Measurements from ENCODE around the gene MEGF10.

The MEGF10 gene

DNA sequence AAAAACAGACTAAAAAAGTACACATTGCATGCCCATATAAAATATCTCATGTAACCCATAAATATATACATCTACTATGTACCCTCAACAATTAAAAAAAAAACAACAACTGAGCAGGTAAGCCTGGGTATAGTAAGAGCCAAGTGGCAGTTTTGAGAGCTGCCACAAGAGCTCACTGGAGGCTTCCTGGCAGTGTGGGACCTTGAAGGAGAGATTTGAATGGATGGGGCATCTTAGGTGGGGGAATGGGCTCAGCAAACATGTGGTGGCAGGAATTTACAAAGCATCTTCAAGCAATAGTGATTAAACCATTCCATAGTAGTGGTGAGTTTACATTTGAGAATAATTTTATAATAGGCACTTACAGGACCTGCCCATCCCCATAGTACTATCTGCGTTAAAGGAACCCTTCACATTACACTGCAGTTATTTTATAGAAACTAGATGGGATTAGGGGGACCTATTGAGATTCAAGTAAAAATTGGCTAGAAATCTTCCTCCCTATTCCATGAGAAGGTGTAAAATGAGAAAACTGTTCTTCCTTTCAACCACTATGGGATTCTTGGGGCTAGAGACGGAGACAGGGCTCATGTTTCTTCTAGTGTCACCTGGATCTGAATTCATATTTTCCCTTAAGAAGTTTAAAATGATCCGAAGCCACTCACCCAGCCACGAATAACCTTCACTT is 6.9 kb downstream of the MEGF10 start:
- no peak for DNase-seq
- TF ChIP-seq, protein P1, sequence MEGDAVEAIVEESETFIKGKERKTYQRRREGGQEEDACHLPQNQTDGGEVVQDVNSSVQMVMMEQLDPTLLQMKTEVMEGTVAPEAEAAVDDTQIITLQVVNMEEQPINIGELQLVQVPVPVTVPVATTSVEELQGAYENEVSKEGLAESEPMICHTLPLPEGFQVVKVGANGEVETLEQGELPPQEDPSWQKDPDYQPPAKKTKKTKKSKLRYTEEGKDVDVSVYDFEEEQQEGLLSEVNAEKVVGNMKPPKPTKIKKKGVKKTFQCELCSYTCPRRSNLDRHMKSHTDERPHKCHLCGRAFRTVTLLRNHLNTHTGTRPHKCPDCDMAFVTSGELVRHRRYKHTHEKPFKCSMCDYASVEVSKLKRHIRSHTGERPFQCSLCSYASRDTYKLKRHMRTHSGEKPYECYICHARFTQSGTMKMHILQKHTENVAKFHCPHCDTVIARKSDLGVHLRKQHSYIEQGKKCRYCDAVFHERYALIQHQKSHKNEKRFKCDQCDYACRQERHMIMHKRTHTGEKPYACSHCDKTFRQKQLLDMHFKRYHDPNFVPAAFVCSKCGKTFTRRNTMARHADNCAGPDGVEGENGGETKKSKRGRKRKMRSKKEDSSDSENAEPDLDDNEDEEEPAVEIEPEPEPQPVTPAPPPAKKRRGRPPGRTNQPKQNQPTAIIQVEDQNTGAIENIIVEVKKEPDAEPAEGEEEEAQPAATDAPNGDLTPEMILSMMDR (IDR thresholded peaks at IDR 0.05; ENCODE audit: borderline replicate concordance, extremely low read depth, low read length, poor library complexity, severe bottlenecking), result no peak
- TF ChIP-seq EZH2 (IDR thresholded peaks at IDR 0.05; ENCODE audit: borderline replicate concordance, low read depth, low read length, severe bottlenecking), result no peak
- H3K36me3 ChIP-seq (ENCODE audit: insufficient read depth, low read length), result no peaks in the 10 kb centered on the region
- H3K9me3 ChIP-seq (ENCODE audit: insufficient read depth, low read length, severe bottlenecking), result no peaks in the 10 kb centered on the region
- no peak for ATAC-seq (ENCODE audit: insufficient read depth, low read depth)
- H4K20me1 ChIP-seq (ENCODE audit: insufficient read depth, low read length), result no peaks in the 10 kb centered on the region
- H2AFZ ChIP-seq (ENCODE audit: low read depth, low read length), result no peak overlapping the region
- H3K27ac ChIP-seq (ENCODE audit: low read length), result no peak overlapping the region
- H3K4me2 ChIP-seq (ENCODE audit: insufficient read depth, low read length), result no peak overlapping the region
- no peak overlapping the region for H3K9ac ChIP-seq (ENCODE audit: low read depth, low read length)
- no peaks in the 10 kb centered on the region for H3K79me2 ChIP-seq (ENCODE audit: insufficient read depth, low read length)
- H3K4me3 ChIP-seq (ENCODE audit: low read depth in 1 of 2, low read length in 2 of 2), result no peak overlapping the region
- H3K27me3 ChIP-seq (ENCODE audit: insufficient read depth, low read length, poor library complexity), result no peaks in the 10 kb centered on the region
- H3K4me1 ChIP-seq (ENCODE audit: insufficient read depth, low read length), result no peaks in the 10 kb centered on the region

DNA sequence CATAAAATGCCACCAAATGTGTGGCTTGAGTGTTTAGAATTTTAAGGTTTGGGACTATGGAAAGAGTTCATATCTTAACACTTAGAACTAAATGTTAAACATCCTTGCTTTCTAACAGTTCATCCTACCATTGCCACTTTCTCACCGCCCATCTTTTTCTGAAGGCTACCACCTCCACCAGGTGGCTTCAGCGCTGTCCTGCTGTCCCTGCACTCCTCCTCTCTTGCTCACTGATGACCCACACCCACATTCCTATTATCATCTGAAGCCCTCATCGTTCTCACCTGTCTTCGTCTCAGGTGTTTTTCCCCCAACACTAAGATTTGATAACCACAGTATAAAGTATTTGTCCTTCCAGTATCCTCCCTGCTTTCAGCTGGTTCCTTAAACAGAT is 7.4 kb downstream of the MEGF10 start:
- H3K27me3 ChIP-seq (ENCODE audit: insufficient read depth, low read length, poor library complexity), result no peaks in the 10 kb centered on the region
- no peak overlapping the region for H3K27ac ChIP-seq (ENCODE audit: low read length)
- no peak overlapping the region for H3K9ac ChIP-seq (ENCODE audit: low read depth, low read length)
- no peak overlapping the region for H2AFZ ChIP-seq (ENCODE audit: low read depth, low read length)
- H3K9me3 ChIP-seq (ENCODE audit: insufficient read depth, low read length, severe bottlenecking), result no peaks in the 10 kb centered on the region
- no peak for ATAC-seq (ENCODE audit: insufficient read depth, low read depth)
- no peaks in the 10 kb centered on the region for H3K79me2 ChIP-seq (ENCODE audit: insufficient read depth, low read length)
- H3K4me2 ChIP-seq (ENCODE audit: insufficient read depth, low read length), result no peak overlapping the region
- no peaks in the 10 kb centered on the region for H3K4me1 ChIP-seq (ENCODE audit: insufficient read depth, low read length)
- no peak for DNase-seq
- H3K4me3 ChIP-seq (ENCODE audit: low read depth in 1 of 2, low read length in 2 of 2), result no peak overlapping the region
- TF ChIP-seq EZH2 (IDR thresholded peaks at IDR 0.05; ENCODE audit: borderline replicate concordance, low read depth, low read length, severe bottlenecking), result no peak
- no peaks in the 10 kb centered on the region for H4K20me1 ChIP-seq (ENCODE audit: insufficient read depth, low read length)
- H3K36me3 ChIP-seq (ENCODE audit: insufficient read depth, low read length), result no peaks in the 10 kb centered on the region

DNA sequence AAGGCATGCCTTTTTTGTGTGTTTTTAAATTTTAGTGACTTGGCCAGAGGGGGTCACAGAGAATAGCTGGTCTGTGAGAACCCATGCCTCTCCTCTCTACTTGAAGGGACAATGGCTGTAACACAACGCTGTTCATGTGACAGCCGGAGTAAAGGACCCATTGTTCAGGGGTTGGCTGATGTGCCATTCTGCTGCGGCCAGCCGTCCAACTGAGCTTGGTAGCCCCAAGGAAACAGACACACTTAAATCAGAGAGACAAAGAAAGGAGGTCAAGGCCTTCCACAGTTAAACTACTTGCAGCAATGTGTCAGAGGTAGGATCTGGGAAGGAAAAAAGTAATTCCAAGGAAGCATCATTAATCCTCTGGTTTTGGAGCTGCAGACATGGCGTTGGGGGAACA is 8.1 kb downstream of the MEGF10 start:
- Histone ChIP-seq H3K4me1 (ENCODE audit: insufficient read depth, low read length) (no peaks in the 10 kb centered on the region), H3K4me3 (ENCODE audit: low read depth in 1 of 2, low read length in 2 of 2) (no peak overlapping the region), H3K27ac (ENCODE audit: low read length) (no peak overlapping the region), H4K20me1 (ENCODE audit: insufficient read depth, low read length) (no peaks in the 10 kb centered on the region), H3K79me2 (ENCODE audit: insufficient read depth, low read length) (no peaks in the 10 kb centered on the region), H3K27me3 (ENCODE audit: insufficient read depth, low read length, poor library complexity) (no peaks in the 10 kb centered on the region), H2AFZ (ENCODE audit: low read depth, low read length) (no peak overlapping the region), H3K9ac (ENCODE audit: low read depth, low read length) (no peak overlapping the region), H3K9me3 (ENCODE audit: insufficient read depth, low read length, severe bottlenecking) (no peaks in the 10 kb centered on the region), H3K36me3 (ENCODE audit: insufficient read depth, low read length) (no peaks in the 10 kb centered on the region), H3K4me2 (ENCODE audit: insufficient read depth, low read length) (no peak overlapping the region)
- no peak for DNase-seq
- TF ChIP-seq, protein P1 (IDR thresholded peaks at IDR 0.05; ENCODE audit: borderline replicate concordance, extremely low read depth, low read length, poor library complexity, severe bottlenecking), result no peak
- no peak for TF ChIP-seq EZH2 (IDR thresholded peaks at IDR 0.05; ENCODE audit: borderline replicate concordance, low read depth, low read length, severe bottlenecking)
- no peak for ATAC-seq (ENCODE audit: insufficient read depth, low read depth)

DNA sequence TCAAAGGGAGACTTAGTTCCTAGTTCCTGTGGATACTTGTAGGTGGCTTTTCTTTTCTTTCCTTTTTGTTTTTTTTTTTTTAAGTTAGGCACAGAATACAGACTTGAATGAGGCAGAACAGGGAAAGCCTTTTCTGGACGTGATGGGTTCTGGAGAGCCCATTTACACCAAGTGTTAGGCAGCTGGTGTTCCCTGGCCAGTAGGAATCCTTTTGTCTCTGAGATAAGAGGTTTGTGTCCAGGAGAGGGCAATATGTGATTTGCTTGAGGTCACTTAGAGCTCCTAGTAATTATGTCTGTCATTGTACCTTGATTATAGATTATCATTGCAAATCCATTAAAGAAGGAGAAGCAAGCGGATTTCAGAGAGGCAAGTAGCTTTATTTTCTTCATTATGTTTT is 9.1 kb downstream of the MEGF10 start:
- Histone ChIP-seq H3K27me3 (ENCODE audit: insufficient read depth, low read length, poor library complexity) (no peaks in the 10 kb centered on the region), H3K27ac (ENCODE audit: low read length) (no peak overlapping the region), H2AFZ (ENCODE audit: low read depth, low read length) (no peak overlapping the region), H3K36me3 (ENCODE audit: insufficient read depth, low read length) (no peaks in the 10 kb centered on the region), H3K4me2 (ENCODE audit: insufficient read depth, low read length) (no peak overlapping the region), H4K20me1 (ENCODE audit: insufficient read depth, low read length) (no peaks in the 10 kb centered on the region), H3K9ac (ENCODE audit: low read depth, low read length) (no peak overlapping the region), H3K4me1 (ENCODE audit: insufficient read depth, low read length) (no peaks in the 10 kb centered on the region), H3K79me2 (ENCODE audit: insufficient read depth, low read length) (no peaks in the 10 kb centered on the region), H3K4me3 (ENCODE audit: low read depth in 1 of 2, low read length in 2 of 2) (no peak overlapping the region), H3K9me3 (ENCODE audit: insufficient read depth, low read length, severe bottlenecking) (no peaks in the 10 kb centered on the region)
- no peak for ATAC-seq (ENCODE audit: insufficient read depth, low read depth)
- no peak for DNase-seq
- no peak for TF ChIP-seq EZH2 (IDR thresholded peaks at IDR 0.05; ENCODE audit: borderline replicate concordance, low read depth, low read length, severe bottlenecking)
- TF ChIP-seq, protein P1 (IDR thresholded peaks at IDR 0.05; ENCODE audit: borderline replicate concordance, extremely low read depth, low read length, poor library complexity, severe bottlenecking), result no peak
